ENCODE data around the gene HPGD. TPM values are rescaled to one million over a fixed set of nuclear protein-coding genes. Genes with fewer than 3 reads are reported as not detected.
"Not testable (repeated sequence)": the region's sequence is repeated elsewhere in the genome, so short reads cannot be mapped to it uniquely, and the experiment has no call there.

HPGD gene
- total and polyA plus RNA-seq, 7 experiments from 2014 or later = 2.5 to 13.5 (median 6.3) TPM

DNA sequence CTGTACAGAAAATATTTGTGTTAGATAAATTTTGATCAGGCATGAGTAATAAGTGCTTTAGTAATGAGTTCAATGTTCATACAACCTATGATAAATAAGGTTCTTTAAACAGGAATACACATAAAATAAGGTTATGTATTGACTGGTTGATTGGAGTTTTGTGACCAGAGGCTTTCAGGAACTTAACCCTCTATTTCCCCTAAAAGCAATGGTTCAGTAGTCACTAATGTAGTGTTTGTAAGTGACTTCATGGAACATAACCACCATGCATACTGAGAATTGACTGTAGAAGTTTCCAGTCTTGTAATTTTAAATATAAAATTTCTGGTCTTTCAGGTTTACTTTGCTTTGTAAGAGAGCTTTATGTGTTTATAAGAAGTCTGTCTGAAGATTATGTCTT is 28.1 kb downstream of the HPGD start:
- Histone ChIP-seq H3K27ac (ENCODE audit: low read depth, low read length) (no peak overlapping the region), H3K9me3 (ENCODE audit: control insufficient read depth in 2 of 3, low read length in 3 of 3) (no peaks in the 10 kb centered on the region), H3K4me3 (ENCODE audit: low read length) (no peak overlapping the region), H3K36me3 (ENCODE audit: control insufficient read depth in 2 of 3, insufficient read depth in 3 of 3, low read length in 3 of 3) (no peaks in the 10 kb centered on the region), H3K4me1 (ENCODE audit: control insufficient read depth in 2 of 2, insufficient read depth in 2 of 2, low read length in 2 of 2) (no peaks in the 10 kb centered on the region), H3K27me3 (ENCODE audit: control insufficient read depth in 2 of 2, insufficient read depth in 2 of 2, low read length in 2 of 2) (no peaks in the 10 kb centered on the region)
- Mint-ChIP-seq H3K27ac (no peak overlapping the region), H3K9me3 (no peaks in the 10 kb centered on the region), H3K4me3 (no peak overlapping the region), H3K4me1 (peaks cover 0 to 21% (median 12%) of the 10 kb centered on the region in 7 donors), H3K36me3 (peaks cover 0 to 3% (median 0%) of the 10 kb centered on the region in 5 donors), H3K27me3 (no peaks in the 10 kb centered on the region)
- ATAC-seq (no peak), DNase-seq (no peak)
- intact Hi-C loops (cut with micrococcal nuclease) = loop anchor here in 1 of 2 donors (10.0 kb wide), 1 partner anchor 209 kb away; the partner anchor contains the start of genes CEP44 and FBXO8
- CTCF ChIA-PET = no interaction called here
- POLR2A ChIA-PET = no interaction called here

DNA sequence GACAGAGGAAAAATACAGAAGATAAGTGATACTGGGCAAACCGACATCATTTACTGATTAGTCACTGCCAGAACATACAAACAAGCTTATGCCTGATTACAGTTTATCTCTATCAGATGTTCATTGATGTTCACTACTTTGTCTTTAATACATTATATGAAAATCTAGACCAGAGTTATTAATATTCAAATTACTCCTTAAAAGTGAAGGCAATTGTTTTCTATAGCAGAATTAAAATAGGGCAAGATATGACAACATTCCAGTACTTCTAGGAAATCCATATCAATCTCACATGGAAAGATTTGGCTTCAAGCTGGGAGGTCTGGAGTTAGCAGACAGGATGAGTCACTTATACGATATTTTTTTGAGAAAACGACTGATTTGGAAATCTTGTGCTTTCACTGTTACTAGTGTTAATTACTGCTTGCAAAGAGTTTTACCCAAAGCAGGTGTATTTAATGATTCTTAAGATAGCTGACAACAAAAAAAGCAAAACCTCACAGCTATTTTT is 31.8 kb downstream of the HPGD start:
- Histone ChIP-seq H3K9me3 (ENCODE audit: control insufficient read depth in 2 of 3, low read length in 3 of 3) (no peaks in the 10 kb centered on the region), H3K27ac (ENCODE audit: low read depth, low read length) (no peak overlapping the region), H3K36me3 (ENCODE audit: control insufficient read depth in 2 of 3, insufficient read depth in 3 of 3, low read length in 3 of 3) (no peaks in the 10 kb centered on the region), H3K27me3 (ENCODE audit: control insufficient read depth in 2 of 2, insufficient read depth in 2 of 2, low read length in 2 of 2) (no peaks in the 10 kb centered on the region), H3K4me3 (ENCODE audit: low read length) (no peak overlapping the region), H3K4me1 (ENCODE audit: control insufficient read depth in 2 of 2, insufficient read depth in 2 of 2, low read length in 2 of 2) (no peaks in the 10 kb centered on the region)
- Mint-ChIP-seq H3K27me3 (no peaks in the 10 kb centered on the region), H3K36me3 (peaks cover 0 to 3% (median 0%) of the 10 kb centered on the region in 5 donors), H3K4me1 (no peaks in the 10 kb centered on the region), H3K4me3 (no peak overlapping the region), H3K27ac (no peak overlapping the region), H3K9me3 (peaks cover 0 to 3% (median 0%) of the 10 kb centered on the region in 11 donors)
- POLR2A ChIA-PET = no interaction called here
- CTCF ChIA-PET = no interaction called here
- no peak for ATAC-seq
- intact Hi-C loops (cut with micrococcal nuclease) = loop anchor here in 1 of 2 donors (10.0 kb wide), 1 partner anchor 206 kb away; the partner anchor contains the start of genes CEP44 and FBXO8
- no peak for DNase-seq

DNA sequence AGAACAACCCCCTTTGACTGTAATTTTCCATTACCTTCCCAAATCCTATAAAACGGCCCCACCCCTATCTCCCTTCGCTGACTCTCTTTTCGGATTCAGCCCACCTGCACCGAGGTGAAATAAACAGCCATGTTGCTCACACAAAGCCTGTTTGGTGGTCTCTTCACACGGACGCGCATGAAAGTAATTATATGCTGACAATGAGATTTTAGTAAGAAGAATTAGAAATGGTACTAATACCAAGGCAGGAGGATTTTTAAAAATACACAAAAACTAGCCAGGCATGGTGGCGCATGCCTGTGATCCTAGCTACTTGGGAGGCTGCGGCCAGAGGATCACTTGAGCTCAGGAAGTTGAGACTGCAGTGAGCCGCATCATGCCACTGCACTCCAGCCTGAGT is 33.9 kb downstream of the HPGD start:
- H3K4me1 ChIP-seq (ENCODE audit: control insufficient read depth in 2 of 2, insufficient read depth in 2 of 2, low read length in 2 of 2); H3K4me1 Mint-ChIP-seq; H3K4me3 Mint-ChIP-seq; H3K9me3 ChIP-seq (ENCODE audit: control insufficient read depth in 2 of 3, low read length in 3 of 3); H3K27ac Mint-ChIP-seq; H3K4me3 ChIP-seq (ENCODE audit: low read length); CTCF ChIA-PET; H3K27me3 ChIP-seq (ENCODE audit: control insufficient read depth in 2 of 2, insufficient read depth in 2 of 2, low read length in 2 of 2); H3K9me3 Mint-ChIP-seq; DNase-seq; POLR2A ChIA-PET; intact Hi-C loops (cut with micrococcal nuclease); H3K27me3 Mint-ChIP-seq; H3K36me3 Mint-ChIP-seq; H3K36me3 ChIP-seq (ENCODE audit: control insufficient read depth in 2 of 3, insufficient read depth in 3 of 3, low read length in 3 of 3); H3K27ac ChIP-seq (ENCODE audit: low read depth, low read length); ATAC-seq: not testable (repeated sequence)

DNA sequence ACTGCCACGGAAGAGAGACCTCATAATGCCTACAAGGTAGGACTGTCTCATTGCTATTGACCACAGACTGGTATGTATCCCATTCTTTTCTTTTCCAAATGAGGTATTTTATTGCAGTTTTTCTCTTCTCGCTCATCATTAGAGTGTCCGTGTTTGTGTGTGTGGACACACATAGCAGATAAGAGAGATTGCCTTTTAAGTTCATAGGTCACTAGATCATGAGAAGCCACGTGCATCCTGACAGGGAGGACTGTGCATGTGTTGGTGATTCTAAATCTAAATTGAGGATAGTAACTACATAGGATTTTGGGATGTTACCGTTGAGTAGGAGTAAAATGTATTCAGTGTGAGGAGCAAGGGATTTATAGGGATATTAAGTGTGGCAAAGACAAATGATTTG is 37.3 kb downstream of the HPGD start:
- no peak overlapping the region for H3K27ac ChIP-seq (ENCODE audit: low read depth, low read length)
- H3K4me3 Mint-ChIP-seq = no peak overlapping the region
- peaks cover 0 to 3% (median 0%) of the 10 kb centered on the region in 11 donors for H3K9me3 Mint-ChIP-seq
- H3K9me3 ChIP-seq (ENCODE audit: control insufficient read depth in 2 of 3, low read length in 3 of 3) = no peaks in the 10 kb centered on the region
- intact Hi-C loops (cut with micrococcal nuclease) = no loop called here
- H3K27ac Mint-ChIP-seq = no peak overlapping the region
- peaks cover 0 to 2% (median 0%) of the 10 kb centered on the region in 5 donors for H3K27me3 Mint-ChIP-seq
- H3K27me3 ChIP-seq (ENCODE audit: control insufficient read depth in 2 of 2, insufficient read depth in 2 of 2, low read length in 2 of 2) = no peaks in the 10 kb centered on the region
- no peaks in the 10 kb centered on the region for H3K36me3 ChIP-seq (ENCODE audit: control insufficient read depth in 2 of 3, insufficient read depth in 3 of 3, low read length in 3 of 3)
- ChIA-PET CTCF (no interaction called here), POLR2A (no interaction called here)
- DNase-seq = no peak
- no peaks in the 10 kb centered on the region for H3K36me3 Mint-ChIP-seq
- no peaks in the 10 kb centered on the region for H3K4me1 Mint-ChIP-seq
- H3K4me1 ChIP-seq (ENCODE audit: control insufficient read depth in 2 of 2, insufficient read depth in 2 of 2, low read length in 2 of 2) = no peaks in the 10 kb centered on the region
- no peak for ATAC-seq
- H3K4me3 ChIP-seq (ENCODE audit: low read length) = no peak overlapping the region

DNA sequence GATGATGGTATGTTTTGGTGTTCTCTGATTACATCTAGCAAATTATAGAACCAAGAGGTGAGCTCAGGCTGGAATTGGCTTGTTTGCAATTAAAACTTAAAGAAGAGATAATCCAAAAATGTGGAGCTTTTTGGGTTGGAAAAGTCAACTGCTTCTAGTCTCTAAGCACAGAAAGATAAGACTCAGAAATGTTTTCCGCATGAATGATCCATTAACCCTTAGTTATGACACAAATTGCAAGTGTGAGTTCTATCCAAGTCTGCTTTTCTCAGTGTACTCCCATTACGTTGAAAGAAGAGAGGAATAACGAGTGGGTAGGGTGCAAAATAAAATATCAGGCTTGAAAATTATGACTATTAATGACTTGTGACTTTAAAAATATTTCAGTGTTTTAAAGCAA is 38.5 kb downstream of the HPGD start:
- Mint-ChIP-seq H3K9me3 (peaks cover 0 to 3% (median 0%) of the 10 kb centered on the region in 11 donors), H3K4me3 (no peak overlapping the region), H3K36me3 (no peaks in the 10 kb centered on the region), H3K27ac (no peak overlapping the region), H3K4me1 (no peaks in the 10 kb centered on the region), H3K27me3 (peaks cover 0 to 2% (median 0%) of the 10 kb centered on the region in 5 donors)
- Histone ChIP-seq H3K27me3 (ENCODE audit: control insufficient read depth in 2 of 2, insufficient read depth in 2 of 2, low read length in 2 of 2) (no peaks in the 10 kb centered on the region), H3K36me3 (ENCODE audit: control insufficient read depth in 2 of 3, insufficient read depth in 3 of 3, low read length in 3 of 3) (no peaks in the 10 kb centered on the region), H3K4me3 (ENCODE audit: low read length) (no peak overlapping the region), H3K4me1 (ENCODE audit: control insufficient read depth in 2 of 2, insufficient read depth in 2 of 2, low read length in 2 of 2) (no peaks in the 10 kb centered on the region), H3K9me3 (ENCODE audit: control insufficient read depth in 2 of 3, low read length in 3 of 3) (no peaks in the 10 kb centered on the region), H3K27ac (ENCODE audit: low read depth, low read length) (no peak overlapping the region)
- ATAC-seq (no peak), DNase-seq (no peak)
- ChIA-PET POLR2A (no interaction called here), CTCF (no interaction called here)
- intact Hi-C loops (cut with micrococcal nuclease) = no loop called here

DNA sequence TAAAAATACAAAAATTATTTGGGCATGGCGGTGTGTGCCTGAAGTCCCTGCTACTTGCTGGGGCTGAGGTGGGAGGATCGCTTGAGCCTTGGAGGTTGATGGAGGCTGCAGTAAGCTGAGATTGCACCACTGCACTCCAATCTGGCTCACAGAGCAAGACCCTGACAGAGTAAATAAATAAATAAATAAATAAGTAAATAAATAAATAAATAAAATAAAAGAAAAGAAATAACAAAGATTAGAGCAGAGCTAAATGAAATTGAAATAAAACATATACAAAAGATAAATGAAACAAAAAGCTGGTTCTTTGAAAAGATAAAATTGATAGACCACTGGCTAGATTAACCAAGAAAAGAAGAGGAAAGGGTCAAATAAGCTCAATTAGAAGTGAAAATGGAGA is 43.1 kb downstream of the HPGD start:
- peaks cover 0 to 6% (median 0%) of the 10 kb centered on the region in 5 donors for H3K27me3 Mint-ChIP-seq
- intact Hi-C loops (cut with micrococcal nuclease) = no loop called here
- Histone ChIP-seq H3K36me3 (ENCODE audit: control insufficient read depth in 2 of 3, insufficient read depth in 3 of 3, low read length in 3 of 3) (no peaks in the 10 kb centered on the region), H3K4me1 (ENCODE audit: control insufficient read depth in 2 of 2, insufficient read depth in 2 of 2, low read length in 2 of 2) (no peaks in the 10 kb centered on the region), H3K27me3 (ENCODE audit: control insufficient read depth in 2 of 2, insufficient read depth in 2 of 2, low read length in 2 of 2) (no peaks in the 10 kb centered on the region), H3K27ac (ENCODE audit: low read depth, low read length) (no peak overlapping the region), H3K9me3 (ENCODE audit: control insufficient read depth in 2 of 3, low read length in 3 of 3) (no peaks in the 10 kb centered on the region), H3K4me3 (ENCODE audit: low read length) (no peak overlapping the region)
- H3K9me3 Mint-ChIP-seq = peaks cover 0 to 5% (median 0%) of the 10 kb centered on the region in 11 donors
- no peak overlapping the region for H3K27ac Mint-ChIP-seq
- H3K4me3 Mint-ChIP-seq = no peak overlapping the region
- H3K4me1 Mint-ChIP-seq = no peaks in the 10 kb centered on the region
- ATAC-seq = no peak
- ChIA-PET POLR2A (no interaction called here), CTCF (no interaction called here)
- H3K36me3 Mint-ChIP-seq = no peaks in the 10 kb centered on the region
- DNase-seq = no peak

DNA sequence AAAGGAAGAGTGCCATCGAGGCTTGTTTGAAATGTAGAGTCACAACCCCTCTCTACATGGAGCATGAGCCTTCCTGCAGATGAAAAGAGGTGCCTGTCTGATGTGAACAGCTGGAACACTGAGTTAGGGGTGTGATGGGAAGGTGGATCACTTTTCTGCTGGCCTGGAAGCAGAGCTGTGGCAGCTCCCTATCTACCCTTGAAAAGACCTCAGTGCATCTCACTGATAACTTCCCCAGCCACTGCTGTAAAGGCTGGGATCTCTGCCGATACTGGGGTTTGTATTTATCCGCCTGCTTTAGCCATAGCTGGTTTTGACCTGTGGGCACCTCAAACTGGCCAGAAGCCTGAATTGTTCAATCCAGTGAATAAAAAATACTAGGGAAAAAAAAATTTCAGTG is 46.8 kb downstream of the HPGD start:
- ATAC-seq = no peak
- CTCF ChIA-PET = no interaction called here
- no peaks in the 10 kb centered on the region for H3K36me3 Mint-ChIP-seq
- intact Hi-C loops (cut with micrococcal nuclease) = no loop called here
- Histone ChIP-seq H3K4me1 (ENCODE audit: control insufficient read depth in 2 of 2, insufficient read depth in 2 of 2, low read length in 2 of 2) (no peaks in the 10 kb centered on the region), H3K9me3 (ENCODE audit: control insufficient read depth in 2 of 3, low read length in 3 of 3) (no peaks in the 10 kb centered on the region), H3K36me3 (ENCODE audit: control insufficient read depth in 2 of 3, insufficient read depth in 3 of 3, low read length in 3 of 3) (no peaks in the 10 kb centered on the region), H3K27ac (ENCODE audit: low read depth, low read length) (no peak overlapping the region), H3K4me3 (ENCODE audit: low read length) (no peak overlapping the region), H3K27me3 (ENCODE audit: control insufficient read depth in 2 of 2, insufficient read depth in 2 of 2, low read length in 2 of 2) (no peaks in the 10 kb centered on the region)
- H3K27me3 Mint-ChIP-seq = peaks cover 0 to 10% (median 0%) of the 10 kb centered on the region in 5 donors
- H3K27ac Mint-ChIP-seq = no peak overlapping the region
- peaks cover 0 to 5% (median 0%) of the 10 kb centered on the region in 11 donors for H3K9me3 Mint-ChIP-seq
- POLR2A ChIA-PET = no interaction called here
- DNase-seq = no peak
- no peak overlapping the region for H3K4me3 Mint-ChIP-seq
- H3K4me1 Mint-ChIP-seq = peaks cover 0 to 4% (median 0%) of the 10 kb centered on the region in 7 donors

Measured in naive thymus-derived CD4-positive, alpha-beta T cell (primary cell).